OCI-LY7 (cell line): ENCODE data around the gene PYGL.

Experiments
- EZH2phosphoT487 ChIP-seq: fragments of 200-600 bp; sonication (generic); IDR thresholded peaks from 2 replicates; pipeline ENCODE4 v1.6.1; 2018; ENCODE audit warnings: low read depth, borderline replicate concordance, mild to moderate bottlenecking, mixed run types, antibody characterized with exemption, low read length, moderate library complexity, mixed read lengths
- TF ChIP-seq, protein P1 (sequence below): fragments of 200-600 bp; sonication (generic); conservative IDR thresholded peaks from 2 replicates; pipeline ENCODE4 v1.5.1; 2014; ENCODE audit warnings: mild to moderate bottlenecking, antibody characterized with exemption, low read length, moderate library complexity, mixed read lengths

GRCh38 chr14:50862036-50862570 lies 82.2 kb downstream of the PYGL start:
- TF ChIP-seq, protein P1, sequence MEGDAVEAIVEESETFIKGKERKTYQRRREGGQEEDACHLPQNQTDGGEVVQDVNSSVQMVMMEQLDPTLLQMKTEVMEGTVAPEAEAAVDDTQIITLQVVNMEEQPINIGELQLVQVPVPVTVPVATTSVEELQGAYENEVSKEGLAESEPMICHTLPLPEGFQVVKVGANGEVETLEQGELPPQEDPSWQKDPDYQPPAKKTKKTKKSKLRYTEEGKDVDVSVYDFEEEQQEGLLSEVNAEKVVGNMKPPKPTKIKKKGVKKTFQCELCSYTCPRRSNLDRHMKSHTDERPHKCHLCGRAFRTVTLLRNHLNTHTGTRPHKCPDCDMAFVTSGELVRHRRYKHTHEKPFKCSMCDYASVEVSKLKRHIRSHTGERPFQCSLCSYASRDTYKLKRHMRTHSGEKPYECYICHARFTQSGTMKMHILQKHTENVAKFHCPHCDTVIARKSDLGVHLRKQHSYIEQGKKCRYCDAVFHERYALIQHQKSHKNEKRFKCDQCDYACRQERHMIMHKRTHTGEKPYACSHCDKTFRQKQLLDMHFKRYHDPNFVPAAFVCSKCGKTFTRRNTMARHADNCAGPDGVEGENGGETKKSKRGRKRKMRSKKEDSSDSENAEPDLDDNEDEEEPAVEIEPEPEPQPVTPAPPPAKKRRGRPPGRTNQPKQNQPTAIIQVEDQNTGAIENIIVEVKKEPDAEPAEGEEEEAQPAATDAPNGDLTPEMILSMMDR: no peak
- TF ChIP-seq EZH2phosphoT487: no peak
